Measurements from ENCODE around the gene NAPB.
A peak's percentile ranks its signal among the peaks of the same experiment; 100 is the strongest.
"Not testable (repeated sequence)": the region's sequence is repeated elsewhere in the genome, so short reads cannot be mapped to it uniquely, and the experiment has no call there.

Gene NAPB

GRCh38 chr20:23420943-23421931 is at the start of gene NAPB:
Gene NAPB (minus strand): TSS chr20:23421488. CDS start chr20:23421402, 86 bp downstream.
- Histone ChIP-seq H3K27ac (ENCODE audit: low read depth, low read length, poor library complexity, severe bottlenecking) (peak within 1 kb of the TSS; percentile 75), H3K27me3 (ENCODE audit: insufficient read depth, low read length) (no peaks in the 10 kb centered on the region), H3F3A (ENCODE audit: insufficient read depth, low read length) (no peaks in the 10 kb centered on the region), H3K4me1 (ENCODE audit: insufficient read depth, low read length, severe bottlenecking) (peaks cover 36% of the 10 kb centered on the region), H2AFZ (ENCODE audit: low read length) (no peak within 1 kb of the TSS), H3K36me3 (ENCODE audit: insufficient read depth, low read length) (no peaks in the 10 kb centered on the region), H3K9me3 (ENCODE audit: low read length) (no peaks in the 10 kb centered on the region), H3K4me3 (ENCODE audit: low read depth, low read length, poor library complexity, severe bottlenecking) (peak within 1 kb of the TSS; percentile 88), H3K4me2 (ENCODE audit: low read length) (peak within 1 kb of the TSS; percentile 99), H3K9ac (ENCODE audit: low read length) (peak within 1 kb of the TSS; percentile 86), H3K9me2 (ENCODE audit: low read depth, low read length) (no peaks in the 10 kb centered on the region), H3K79me2 (ENCODE audit: insufficient read depth, low read length) (peaks cover 36% of the 10 kb centered on the region), H4K20me1 (ENCODE audit: insufficient read depth, low read length) (no peaks in the 10 kb centered on the region)
- TF ChIP-seq EZH2 (IDR thresholded peaks at IDR 0.05; ENCODE audit: borderline replicate concordance, low read length) (no peak), CTCF (IDR thresholded peaks at IDR 0.05; ENCODE audit: low read length) (0 out of 2 replicates have a peak, but pooled peaks have one; percentile 20)

- not testable (repeated sequence) for H3K4me2 ChIP-seq (ENCODE audit: low read length); H3K27me3 ChIP-seq (ENCODE audit: insufficient read depth, low read length); H4K20me1 ChIP-seq (ENCODE audit: insufficient read depth, low read length); H2AFZ ChIP-seq (ENCODE audit: low read length); H3K4me3 ChIP-seq (ENCODE audit: low read depth, low read length, poor library complexity, severe bottlenecking); H3K9me2 ChIP-seq (ENCODE audit: low read depth, low read length); H3K9ac ChIP-seq (ENCODE audit: low read length); H3K4me1 ChIP-seq (ENCODE audit: insufficient read depth, low read length, severe bottlenecking); H3K79me2 ChIP-seq (ENCODE audit: insufficient read depth, low read length); H3K9me3 ChIP-seq (ENCODE audit: low read length); H3K27ac ChIP-seq (ENCODE audit: low read depth, low read length, poor library complexity, severe bottlenecking); H3K36me3 ChIP-seq (ENCODE audit: insufficient read depth, low read length); H3F3A ChIP-seq (ENCODE audit: insufficient read depth, low read length)
Observed at GRCh38 chr20:23466961-23467360, 45.7 kb upstream of the NAPB start.

GRCh38 chr20:23461180-23461579 is 39.9 kb upstream of the NAPB start:
- TF ChIP-seq CTCF (IDR thresholded peaks at IDR 0.05; ENCODE audit: low read length) (no peak), EZH2 (IDR thresholded peaks at IDR 0.05; ENCODE audit: borderline replicate concordance, low read length) (no peak)
- H3K4me1 ChIP-seq (ENCODE audit: insufficient read depth, low read length, severe bottlenecking), result no peaks in the 10 kb centered on the region

More at GRCh38 chr20:23461180-23461579, 39.9 kb upstream of the NAPB start:
- no peak overlapping the region for H3K27ac ChIP-seq (ENCODE audit: low read depth, low read length, poor library complexity, severe bottlenecking)
- no peak overlapping the region for H3K9ac ChIP-seq (ENCODE audit: low read length)
- H2AFZ ChIP-seq (ENCODE audit: low read length), result no peak overlapping the region
- H4K20me1 ChIP-seq (ENCODE audit: insufficient read depth, low read length), result no peaks in the 10 kb centered on the region
- no peaks in the 10 kb centered on the region for H3K79me2 ChIP-seq (ENCODE audit: insufficient read depth, low read length)
- H3K27me3 ChIP-seq (ENCODE audit: insufficient read depth, low read length), result no peaks in the 10 kb centered on the region
- no peaks in the 10 kb centered on the region for H3F3A ChIP-seq (ENCODE audit: insufficient read depth, low read length)
- H3K4me2 ChIP-seq (ENCODE audit: low read length), result no peak overlapping the region
- no peak overlapping the region for H3K4me3 ChIP-seq (ENCODE audit: low read depth, low read length, poor library complexity, severe bottlenecking)
- H3K36me3 ChIP-seq (ENCODE audit: insufficient read depth, low read length), result no peaks in the 10 kb centered on the region
- no peaks in the 10 kb centered on the region for H3K9me3 ChIP-seq (ENCODE audit: low read length)
- no peaks in the 10 kb centered on the region for H3K9me2 ChIP-seq (ENCODE audit: low read depth, low read length)
